Sigmoid colon (tissue), 4 donors: ENCODE data around the gene GRAP.

Source experiments
- CTCF ChIP-seq, 4 experiments: fragments of 450-650 bp in 3 of 4; fragments of 200-600 bp in 1 of 4; IDR thresholded peaks; one replicate each; pipeline ENCODE4 v1.5.1; 2016 to 2019; ENCODE audit warnings: antibody characterized with exemption in 4 of 4, mild to moderate bottlenecking in 3 of 4, moderate library complexity in 2 of 4
- EP300 ChIP-seq, 4 donors: sonication (generic); formaldehyde crosslinking; IDR thresholded peaks; one replicate each; pipeline ENCODE4 v1.6.1; 2017; ENCODE audit warnings: antibody characterized with exemption in 4 of 4
- POLR2A ChIP-seq, 2 donors: fragments of 450-650 bp; IDR thresholded peaks; one replicate each; pipeline ENCODE4 v1.6.1; 2016; ENCODE audit warnings: antibody characterized with exemption in 2 of 2, mild to moderate bottlenecking in 2 of 2, moderate library complexity in 2 of 2
- POLR2AphosphoS5 ChIP-seq, 4 donors: sonication (generic); formaldehyde crosslinking; IDR thresholded peaks; one replicate each; pipeline ENCODE4 v1.6.1; 2017; ENCODE audit warnings: antibody characterized with exemption in 4 of 4

GRCh38 chr17:19019041-19019941 lies 27.5 kb downstream of the GRAP start:
- no peak for TF ChIP-seq CTCF (IDR thresholded peaks at IDR 0.05)
- no peak for TF ChIP-seq POLR2A (IDR thresholded peaks at IDR 0.05)
- no peak for TF ChIP-seq POLR2AphosphoS5 (IDR thresholded peaks at IDR 0.05)
- TF ChIP-seq EP300 (IDR thresholded peaks at IDR 0.05), result no peak
